H9 (cell line): ENCODE measurements around the gene CRELD2. TPM values are rescaled to one million over a fixed set of nuclear protein-coding genes. Genes with fewer than 3 reads are reported as not detected.
A peak's percentile ranks its signal among the peaks of the same experiment; 100 is the strongest.

Experiments
- DNase-seq: peaks from one replicate; pipeline ENCODE4 v3.0.0-alpha.2; 2017
- H2AFZ ChIP-seq: one replicate; pipeline ENCODE4 v1.6.1; 2013; ENCODE audit warnings: mild to moderate bottlenecking, low read length, control low read depth, moderate library complexity
- H2AK5ac ChIP-seq: 2 replicates; pipeline ENCODE4 v1.6.1; 2013; ENCODE audit warnings: low read length, control low read depth, mixed read lengths; ENCODE audit not compliant: insufficient read length
- H2BK120ac ChIP-seq: one replicate; pipeline ENCODE4 v1.6.1; 2013; ENCODE audit warnings: low read depth, mild to moderate bottlenecking, low read length, control low read depth, inconsistent platforms; ENCODE audit not compliant: poor library complexity, severe bottlenecking
- H2BK12ac ChIP-seq: 2 replicates; pipeline ENCODE4 v1.6.1; 2013; ENCODE audit warnings: low read length, control low read depth, mixed read lengths, low read depth; ENCODE audit not compliant: insufficient read length
- H2BK15ac ChIP-seq: 2 replicates; pipeline ENCODE4 v1.6.1; 2013; ENCODE audit warnings: low read depth, low read length, control low read depth
- H2BK20ac ChIP-seq: one replicate; pipeline ENCODE4 v1.6.1; 2013; ENCODE audit warnings: low read depth, mild to moderate bottlenecking, low read length, control low read depth, inconsistent platforms; ENCODE audit not compliant: poor library complexity, severe bottlenecking
- H2BK5ac ChIP-seq: 2 replicates; pipeline ENCODE4 v1.6.1; 2013; ENCODE audit warnings: low read length, control low read depth, mixed read lengths; ENCODE audit not compliant: insufficient read length
- H3K14ac ChIP-seq: 2 replicates; pipeline ENCODE4 v1.6.1; 2013; ENCODE audit warnings: low read length, control low read depth; ENCODE audit not compliant: insufficient read depth
- H3K18ac ChIP-seq: 2 replicates; pipeline ENCODE4 v1.6.1; 2013; ENCODE audit warnings: low read depth, mild to moderate bottlenecking, mixed read lengths, low read length, control low read depth; ENCODE audit not compliant: insufficient read length
- H3K23ac ChIP-seq: 2 replicates; pipeline ENCODE4 v1.6.1; 2013; ENCODE audit warnings: low read length, control low read depth, mixed read lengths, low read depth; ENCODE audit not compliant: insufficient read length
- H3K23me2 ChIP-seq: 2 replicates; pipeline ENCODE4 v1.6.1; 2013; ENCODE audit warnings: low read depth, mild to moderate bottlenecking, mixed read lengths, low read length, control low read depth; ENCODE audit not compliant: insufficient read length, poor library complexity, severe bottlenecking
- H3K27ac ChIP-seq: 2 replicates; pipeline ENCODE4 v1.5.1; 2013; ENCODE audit warnings: low read length, control low read depth, mixed read lengths, low read depth; ENCODE audit not compliant: insufficient read length
- H3K27me3 ChIP-seq: 2 replicates; pipeline ENCODE4 v1.6.1; 2013; ENCODE audit warnings: low read length, control low read depth, inconsistent platforms; ENCODE audit not compliant: insufficient read depth
- H3K4ac ChIP-seq: 2 replicates; pipeline ENCODE4 v1.6.1; 2013; ENCODE audit warnings: low read depth, mild to moderate bottlenecking, control low read depth, inconsistent platforms, low read length, moderate library complexity
- H3K4me1 ChIP-seq: 2 replicates; pipeline ENCODE4 v1.6.1; 2013; ENCODE audit warnings: low read length, control low read depth, inconsistent platforms; ENCODE audit not compliant: insufficient read depth
- H3K4me2 ChIP-seq: 2 replicates; pipeline ENCODE4 v1.6.1; 2013; ENCODE audit warnings: low read length, control low read depth, mixed read lengths; ENCODE audit not compliant: insufficient read length, insufficient read depth
- H3K56ac ChIP-seq: 2 replicates; pipeline ENCODE4 v1.6.1; 2013; ENCODE audit warnings: low read depth, mild to moderate bottlenecking, mixed read lengths, low read length, control low read depth; ENCODE audit not compliant: insufficient read length
- H3K79me1 ChIP-seq: 2 replicates; pipeline ENCODE4 v1.6.1; 2013; ENCODE audit warnings: low read depth, mild to moderate bottlenecking, moderate library complexity, low read length, control low read depth, inconsistent platforms; ENCODE audit not compliant: insufficient read depth, poor library complexity, severe bottlenecking
- H3K79me2 ChIP-seq: 2 replicates; pipeline ENCODE4 v1.6.1; 2013; ENCODE audit warnings: low read length, control low read depth, inconsistent platforms; ENCODE audit not compliant: insufficient read depth
- H3K9ac ChIP-seq: 2 replicates; pipeline ENCODE4 v1.6.1; 2013; ENCODE audit warnings: low read length, control low read depth, mixed read lengths; ENCODE audit not compliant: insufficient read length; ENCODE audit errors: extremely low read depth
- H3K9me3 ChIP-seq: one replicate; pipeline ENCODE4 v1.6.1; 2013; ENCODE audit warnings: low read depth, low read length, inconsistent platforms; ENCODE audit not compliant: control insufficient read depth
- H3T11ph ChIP-seq: one replicate; pipeline ENCODE4 v1.6.1; 2013; ENCODE audit warnings: mild to moderate bottlenecking, low read length, control low read depth, inconsistent platforms
- H4K20me1 ChIP-seq: one replicate; pipeline ENCODE4 v1.6.1; 2013; ENCODE audit not compliant: control insufficient read depth, insufficient read length, insufficient read depth
- H4K5ac ChIP-seq: 2 replicates; pipeline ENCODE4 v1.6.1; 2013; ENCODE audit warnings: low read depth, mild to moderate bottlenecking, mixed read lengths, low read length, control low read depth; ENCODE audit not compliant: insufficient read length
- H4K8ac ChIP-seq: replicated peaks from 2 replicates; pipeline ENCODE4 v1.6.1; 2013; ENCODE audit warnings: low read length, control low read depth, mixed read lengths, low read depth; ENCODE audit not compliant: insufficient read length
- H4K91ac ChIP-seq: 2 replicates; pipeline ENCODE4 v1.6.1; 2013; ENCODE audit warnings: low read depth, mild to moderate bottlenecking, moderate library complexity, mixed read lengths, low read length, control low read depth; ENCODE audit not compliant: insufficient read length
- H3K27ac Mint-ChIP-seq, 3 experiments: 2 replicates in 2 of 3; 3 replicates in 1 of 3; pipeline ENCODE4 v1.8.0; 2020 to 2021; ENCODE audit warnings: mixed read lengths in 3 of 3, mild to moderate bottlenecking in 1 of 3, moderate library complexity in 1 of 3
- H3K27me3 Mint-ChIP-seq: 2 replicates; pipeline ENCODE4 v1.8.0; 2021; ENCODE audit warnings: low read depth, mild to moderate bottlenecking, moderate library complexity, mixed read lengths
- H3K36me3 Mint-ChIP-seq, 3 experiments: 2 replicates in 2 of 3; 3 replicates in 1 of 3; pipeline ENCODE4 v1.8.0; 2020 to 2021; ENCODE audit warnings: low read depth in 3 of 3, mixed read lengths in 3 of 3; ENCODE audit not compliant: insufficient read depth in 1 of 3
- H3K4me1 Mint-ChIP-seq, 2 experiments: 2 replicates each; pipeline ENCODE4 v1.8.0; 2020; ENCODE audit warnings: mixed read lengths in 2 of 2
- H3K4me3 Mint-ChIP-seq, 2 experiments: 2 replicates in 1 of 2; 3 replicates in 1 of 2; pipeline ENCODE4 v1.8.0; 2020 to 2021; ENCODE audit warnings: mild to moderate bottlenecking in 2 of 2, mixed read lengths in 2 of 2, moderate library complexity in 1 of 2
- H3K9me3 Mint-ChIP-seq, 2 experiments: 2 replicates in 1 of 2; 3 replicates in 1 of 2; pipeline ENCODE4 v1.8.0; 2020; ENCODE audit warnings: mild to moderate bottlenecking in 2 of 2, mixed read lengths in 2 of 2, moderate library complexity in 1 of 2
- WGBS: extraction: QIAGEN DNeasy Blood & Tissue Kit; methylation state at CpG from one replicate; pipeline ENCODE4 v1.1.7; 2013; ENCODE audit warnings: missing lambda C conversion rate, low lambda C conversion rate, mixed read lengths; ENCODE audit not compliant: insufficient read length; ENCODE audit errors: extremely low coverage; 5-methylcytosine and 5-hydroxymethylcytosine counted together
- total RNA-seq: library from RNA; stranded (reverse); gene quantifications from 2 replicates; pipeline ENCODE4 v1.2.1, GENCODE V29; 2021
- TF ChIP-seq, protein P1 (sequence below): fragments of 200-600 bp; sonication (generic); conservative IDR thresholded peaks from 3 replicates; pipeline ENCODE4 v1.8.0; 2021; ENCODE audit warnings: antibody characterized with exemption, mild to moderate bottlenecking

CRELD2 gene
- total RNA-seq, 1 experiment from 2014 or later, result 34.7 TPM

DNA sequence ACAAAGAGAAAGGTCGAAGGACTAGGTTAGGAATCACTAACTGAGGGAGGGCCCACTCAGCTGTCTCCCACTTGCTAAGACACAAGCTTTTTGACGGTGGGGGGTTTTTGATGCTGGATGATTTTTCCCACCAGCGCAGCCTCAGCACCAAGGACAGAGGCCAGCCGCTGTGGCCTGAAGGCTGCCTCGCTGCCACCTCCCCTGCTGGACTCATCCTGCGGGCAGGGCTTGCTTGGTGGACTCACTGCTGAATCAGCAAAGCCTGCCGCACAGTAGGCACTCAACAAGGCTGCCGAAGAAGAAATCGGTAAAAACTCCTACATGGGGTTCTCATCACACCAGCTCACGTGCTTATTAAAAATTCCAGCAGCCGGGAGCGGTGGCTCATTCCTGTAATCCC is 2.8 kb upstream of the CRELD2 start:
- Mint-ChIP-seq H3K4me3 (peak overlapping the region in 1 of 2 experiments; percentile 24; a peak in 1 of 5 replicates), H3K4me1 (peaks cover 5 to 8% of the 10 kb centered on the region in 2 experiments; a peak in 2 of 4 replicates), H3K36me3 (peaks cover 3 to 23% (median 19%) of the 10 kb centered on the region in 3 experiments; a peak in 5 of 7 replicates), H3K27me3 (peaks cover 2% of the 10 kb centered on the region; the same call in 1 of the 2 replicates), H3K27ac (no peak overlapping the region), H3K9me3 (no peaks in the 10 kb centered on the region)
- Histone ChIP-seq H4K91ac (no peak overlapping the region), H3K9me3 (no peaks in the 10 kb centered on the region), H2BK20ac (no peak overlapping the region), H3K23me2 (peaks cover 9% of the 10 kb centered on the region), H2BK5ac (no peak overlapping the region), H3K23ac (no peak overlapping the region), H3K79me1 (no peaks in the 10 kb centered on the region), H2AFZ (no peak overlapping the region), H3K4me2 (no peak overlapping the region), H3K9ac (no peak overlapping the region), H3K14ac (no peak overlapping the region), H2AK5ac (no peak overlapping the region), H3K79me2 (no peaks in the 10 kb centered on the region; the same call in 1 of the 2 replicates), H3K56ac (no peak overlapping the region), H3K27me3 (no peaks in the 10 kb centered on the region), H3K18ac (no peak overlapping the region), H3K27ac (no peak overlapping the region), H2BK120ac (no peak overlapping the region), H2BK15ac (no peak overlapping the region), H3T11ph (no peak overlapping the region), H4K5ac (no peak overlapping the region), H3K4ac (no peak overlapping the region), H2BK12ac (no peak overlapping the region), H4K8ac (no peak overlapping the region), H4K20me1 (no peaks in the 10 kb centered on the region), H3K4me1 (no peaks in the 10 kb centered on the region)
- TF ChIP-seq, protein P1, sequence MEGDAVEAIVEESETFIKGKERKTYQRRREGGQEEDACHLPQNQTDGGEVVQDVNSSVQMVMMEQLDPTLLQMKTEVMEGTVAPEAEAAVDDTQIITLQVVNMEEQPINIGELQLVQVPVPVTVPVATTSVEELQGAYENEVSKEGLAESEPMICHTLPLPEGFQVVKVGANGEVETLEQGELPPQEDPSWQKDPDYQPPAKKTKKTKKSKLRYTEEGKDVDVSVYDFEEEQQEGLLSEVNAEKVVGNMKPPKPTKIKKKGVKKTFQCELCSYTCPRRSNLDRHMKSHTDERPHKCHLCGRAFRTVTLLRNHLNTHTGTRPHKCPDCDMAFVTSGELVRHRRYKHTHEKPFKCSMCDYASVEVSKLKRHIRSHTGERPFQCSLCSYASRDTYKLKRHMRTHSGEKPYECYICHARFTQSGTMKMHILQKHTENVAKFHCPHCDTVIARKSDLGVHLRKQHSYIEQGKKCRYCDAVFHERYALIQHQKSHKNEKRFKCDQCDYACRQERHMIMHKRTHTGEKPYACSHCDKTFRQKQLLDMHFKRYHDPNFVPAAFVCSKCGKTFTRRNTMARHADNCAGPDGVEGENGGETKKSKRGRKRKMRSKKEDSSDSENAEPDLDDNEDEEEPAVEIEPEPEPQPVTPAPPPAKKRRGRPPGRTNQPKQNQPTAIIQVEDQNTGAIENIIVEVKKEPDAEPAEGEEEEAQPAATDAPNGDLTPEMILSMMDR, result no peak
- WGBS, result no CpG with 5 or more reads among the region's 12 CpGs
- no peak for DNase-seq
